ENCODE results near the gene MCU. TPM values are rescaled to one million over a fixed set of nuclear protein-coding genes. Genes with fewer than 3 reads are reported as not detected.
"Not testable (repeated sequence)": the region's sequence is repeated elsewhere in the genome, so short reads cannot be mapped to it uniquely, and the experiment has no call there.

MCU gene
- total RNA-seq, 1 experiment from 2014 or later, result 26.8 TPM

DNA sequence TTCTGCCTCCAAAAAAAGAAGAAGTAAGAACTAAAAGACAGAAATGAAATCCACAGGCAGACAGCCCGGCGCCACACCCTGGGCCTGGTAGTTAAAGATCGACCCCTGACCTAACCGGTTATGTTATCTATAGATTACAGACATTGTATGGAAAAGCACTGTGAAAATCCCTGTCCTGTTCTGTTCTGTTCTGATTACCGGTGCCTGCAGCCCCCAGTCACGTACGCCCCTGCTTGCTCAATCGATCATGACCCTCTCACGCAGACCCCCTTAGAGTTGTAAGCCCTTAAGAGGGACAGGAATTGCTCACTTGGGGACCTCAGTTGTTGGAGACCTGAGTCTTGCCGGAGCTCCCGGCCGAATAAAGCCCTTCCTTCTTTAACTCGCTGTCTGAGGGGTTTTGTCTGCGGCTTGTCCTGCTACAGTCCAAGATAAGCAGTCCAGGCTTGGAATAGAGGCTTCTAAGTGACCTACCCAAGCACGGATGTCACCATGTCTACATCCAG is 212.1 kb downstream of the MCU start:
- H3K27ac ChIP-seq (ENCODE audit: low read depth, low read length); H3K36me3 ChIP-seq (ENCODE audit: control insufficient read depth in 1 of 2, insufficient read depth in 2 of 2, low read length in 2 of 2); H3K4me1 ChIP-seq (ENCODE audit: control insufficient read depth in 1 of 2, insufficient read depth in 2 of 2, low read length in 2 of 2); DNase-seq (ENCODE audit: low read depth, low spot score); intact Hi-C loops (cut with micrococcal nuclease); H3K79me2 ChIP-seq (ENCODE audit: insufficient read depth, low read length); H3K4me3 ChIP-seq (replicated peaks in 1 of 2; ENCODE audit: low read depth in 1 of 2, low read length in 2 of 2); CTCF ChIA-PET; H3K9me2 ChIP-seq (ENCODE audit: insufficient read depth); H3K9me3 ChIP-seq (ENCODE audit: control insufficient read depth in 1 of 2, insufficient read depth in 1 of 2, low read depth in 1 of 2, low read length in 2 of 2); H4K20me1 ChIP-seq (ENCODE audit: insufficient read depth); RAD21 ChIA-PET (ENCODE audit: low non-redundant PET in 1 of 2, low total read pairs in 2 of 2, uncharacterized antibody in 2 of 2, unreplicated experiment in 2 of 2); ATAC-seq; H3K4me2 ChIP-seq (ENCODE audit: low read length); POLR2A ChIA-PET; BruUV-seq (replicated peaks); H2AFZ ChIP-seq (ENCODE audit: low read depth, low read length, poor library complexity, severe bottlenecking); H3K27me3 ChIP-seq (ENCODE audit: insufficient read depth, low read length); H3K9ac ChIP-seq (ENCODE audit: low read length): not testable (repeated sequence)

- intact Hi-C loops (cut with micrococcal nuclease), result no loop called here
- DNase-seq (ENCODE audit: low read depth, low spot score) (no peak), ATAC-seq (no peak)
- no peaks in the 10 kb centered on the region for H4K20me1 ChIP-seq (ENCODE audit: insufficient read depth)
- no peaks in the 10 kb centered on the region for H3K36me3 ChIP-seq (ENCODE audit: control insufficient read depth in 1 of 2, insufficient read depth in 2 of 2, low read length in 2 of 2)
- no peak overlapping the region for H3K9ac ChIP-seq (ENCODE audit: low read length)
- no TSS peak for BruUV-seq (replicated peaks)
- H3K9me3 ChIP-seq (ENCODE audit: control insufficient read depth in 1 of 2, insufficient read depth in 1 of 2, low read depth in 1 of 2, low read length in 2 of 2), result no peaks in the 10 kb centered on the region
- no peak overlapping the region for H3K27ac ChIP-seq (ENCODE audit: low read depth, low read length)
- no peak overlapping the region for H3K4me2 ChIP-seq (ENCODE audit: low read length)
- no peak overlapping the region for H3K4me3 ChIP-seq (replicated peaks in 1 of 2; ENCODE audit: low read depth in 1 of 2, low read length in 2 of 2)
- no peaks in the 10 kb centered on the region for H3K79me2 ChIP-seq (ENCODE audit: insufficient read depth, low read length)
- no peak overlapping the region for H2AFZ ChIP-seq (ENCODE audit: low read depth, low read length, poor library complexity, severe bottlenecking)
- CTCF ChIA-PET, result no interaction called here
- POLR2A ChIA-PET, result no interaction called here
- H3K4me1 ChIP-seq (ENCODE audit: control insufficient read depth in 1 of 2, insufficient read depth in 2 of 2, low read length in 2 of 2), result no peaks in the 10 kb centered on the region
- RAD21 ChIA-PET (ENCODE audit: low non-redundant PET in 1 of 2, low total read pairs in 2 of 2, uncharacterized antibody in 2 of 2, unreplicated experiment in 2 of 2), result no interaction called here
- no peaks in the 10 kb centered on the region for H3K9me2 ChIP-seq (ENCODE audit: insufficient read depth)
- no peaks in the 10 kb centered on the region for H3K27me3 ChIP-seq (ENCODE audit: insufficient read depth, low read length)
- TF ChIP-seq ELF1 (IDR thresholded peaks at IDR 0.05; ENCODE audit: borderline replicate concordance, low read depth) (no peak), SP1 (IDR thresholded peaks at IDR 0.05; ENCODE audit: low read depth) (no peak), ZBTB33 (IDR thresholded peaks at IDR 0.05; ENCODE audit: extremely low read depth, insufficient replicate concordance, low read length) (no peak), CEBPB (IDR thresholded peaks at IDR 0.05; ENCODE audit: low read depth) (no peak), TCF7L2 (IDR thresholded peaks at IDR 0.05; ENCODE audit: borderline replicate concordance, extremely low read depth, insufficient read depth, insufficient read length) (no peak), EGR1 (IDR thresholded peaks at IDR 0.05; ENCODE audit: low read depth) (no peak), POLR2AphosphoS5 (IDR thresholded peaks at IDR 0.05; ENCODE audit: low read depth, low read length) (no peak), MAX (IDR thresholded peaks at IDR 0.05) (no peak), RAD21 (IDR thresholded peaks at IDR 0.05; ENCODE audit: low read depth) (no peak), REST (IDR thresholded peaks at IDR 0.05; ENCODE audit: low read depth) (no peak), EZH2phosphoT487 (IDR thresholded peaks at IDR 0.05; ENCODE audit: borderline replicate concordance) (no peak), EZH2 (IDR thresholded peaks at IDR 0.05) (no peak)
- TF ChIP-seq, protein P1, sequence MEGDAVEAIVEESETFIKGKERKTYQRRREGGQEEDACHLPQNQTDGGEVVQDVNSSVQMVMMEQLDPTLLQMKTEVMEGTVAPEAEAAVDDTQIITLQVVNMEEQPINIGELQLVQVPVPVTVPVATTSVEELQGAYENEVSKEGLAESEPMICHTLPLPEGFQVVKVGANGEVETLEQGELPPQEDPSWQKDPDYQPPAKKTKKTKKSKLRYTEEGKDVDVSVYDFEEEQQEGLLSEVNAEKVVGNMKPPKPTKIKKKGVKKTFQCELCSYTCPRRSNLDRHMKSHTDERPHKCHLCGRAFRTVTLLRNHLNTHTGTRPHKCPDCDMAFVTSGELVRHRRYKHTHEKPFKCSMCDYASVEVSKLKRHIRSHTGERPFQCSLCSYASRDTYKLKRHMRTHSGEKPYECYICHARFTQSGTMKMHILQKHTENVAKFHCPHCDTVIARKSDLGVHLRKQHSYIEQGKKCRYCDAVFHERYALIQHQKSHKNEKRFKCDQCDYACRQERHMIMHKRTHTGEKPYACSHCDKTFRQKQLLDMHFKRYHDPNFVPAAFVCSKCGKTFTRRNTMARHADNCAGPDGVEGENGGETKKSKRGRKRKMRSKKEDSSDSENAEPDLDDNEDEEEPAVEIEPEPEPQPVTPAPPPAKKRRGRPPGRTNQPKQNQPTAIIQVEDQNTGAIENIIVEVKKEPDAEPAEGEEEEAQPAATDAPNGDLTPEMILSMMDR (IDR thresholded peaks at IDR 0.05 in 2 of 3, conservative IDR thresholded peaks at IDR 0.05 in 1 of 3; ENCODE audit: borderline replicate concordance in 1 of 3, insufficient read depth in 1 of 3, low read depth in 2 of 3, low read length in 2 of 3), result no peak
These were observed 212.9 kb downstream of the MCU start for GRCh38 chr10:72904806-72905205.

Data from HCT116 (cell line).